Activated T-cell treated with anti-CD3 and anti-CD28 coated beads for 48 hours (primary cell): ENCODE results near the gene RIBC2.
"Not testable (repeated sequence)": the region's sequence is repeated elsewhere in the genome, so short reads cannot be mapped to it uniquely, and the experiment has no call there.

ENCODE experiments used
- DNase-seq: peaks from one replicate; pipeline ENCODE4 v3.0.0-alpha.2; 2020; ENCODE audit warnings: low read depth

RIBC2 gene

GRCh38 chr22:45450101-45450785 is 36.8 kb downstream of the RIBC2 start:
- DNase-seq, result no peak

- no peak for DNase-seq
Observed at GRCh38 chr22:45450921-45451651, 37.6 kb downstream of the RIBC2 start.

GRCh38 chr22:45451972-45452371 is 38.5 kb downstream of the RIBC2 start:
- DNase-seq, result no peak

GRCh38 chr22:45452565-45453379 is 39.3 kb downstream of the RIBC2 start:
- no peak for DNase-seq

- no peak for DNase-seq
Observed at GRCh38 chr22:45453764-45454163, 40.3 kb downstream of the RIBC2 start.

GRCh38 chr22:45454275-45454674 is 40.8 kb downstream of the RIBC2 start:
- no peak for DNase-seq

GRCh38 chr22:45455212-45455611 is 41.7 kb downstream of the RIBC2 start:
- DNase-seq, result no peak

GRCh38 chr22:45455621-45456020 is 42.1 kb downstream of the RIBC2 start:
- DNase-seq, result no peak

- no peak for DNase-seq
Observed at GRCh38 chr22:45456811-45457210, 43.3 kb downstream of the RIBC2 start.

- DNase-seq, result no peak
Observed at GRCh38 chr22:45458532-45458931, 45.0 kb downstream of the RIBC2 start.

- no peak for DNase-seq
Observed at GRCh38 chr22:45459235-45459634, 45.7 kb downstream of the RIBC2 start.

GRCh38 chr22:45460288-45461109 is 47.0 kb downstream of the RIBC2 start:
- DNase-seq, result no peak

- no peak for DNase-seq
Observed at GRCh38 chr22:45462034-45462655, 48.7 kb downstream of the RIBC2 start.

GRCh38 chr22:45463691-45464090 is 50.2 kb downstream of the RIBC2 start:
- not testable (repeated sequence) for DNase-seq

- no peak for DNase-seq
Observed at GRCh38 chr22:45465633-45466032, 52.1 kb downstream of the RIBC2 start.

- no peak for DNase-seq
Observed at GRCh38 chr22:45468872-45469271, 55.4 kb downstream of the RIBC2 start.

GRCh38 chr22:45469281-45470073 is 56.0 kb downstream of the RIBC2 start:
- no peak for DNase-seq

GRCh38 chr22:45470871-45471270 is 57.4 kb downstream of the RIBC2 start:
- DNase-seq, result no peak

- DNase-seq, result no peak
Observed at GRCh38 chr22:45472426-45472825, 58.9 kb downstream of the RIBC2 start.

GRCh38 chr22:45473626-45474237 is 60.2 kb downstream of the RIBC2 start:
- DNase-seq, result no peak
